Common myeloid progenitor, CD34-positive (primary cell): ENCODE data around the gene SNRPD1.
"Not testable (repeated sequence)": the region's sequence is repeated elsewhere in the genome, so short reads cannot be mapped to it uniquely, and the experiment has no call there.

Experiments
- CTCF ChIA-PET: fragments of 350-600 bp; sonication (Branson Sonifier 250); formaldehyde crosslinking; loops from one replicate; lab custom pipeline; 2021; ENCODE audit warnings: antibody characterized with exemption; lab: Charles Lee
- POLR2A ChIA-PET: fragments of 350-600 bp; sonication (Branson Sonifier 250); formaldehyde crosslinking; loops from one replicate; lab custom pipeline; 2021; ENCODE audit warnings: antibody characterized with exemption; lab: Charles Lee
- DNase-seq, 3 donors: peaks; one replicate each; pipeline versions ENCODE4 v3.0.0 to v3.0.0-alpha.2; 2013
- H3K27ac ChIP-seq, 2 experiments: 1 replicate in 1 of 2; 2 replicates in 1 of 2; pipeline ENCODE4 v1.7.0; 2013; ENCODE audit warnings: inconsistent platforms in 2 of 2, low read length in 2 of 2, mild to moderate bottlenecking in 2 of 2, low read depth in 1 of 2, moderate library complexity in 1 of 2; ENCODE audit not compliant: severe bottlenecking in 2 of 2, insufficient read depth in 1 of 2, poor library complexity in 1 of 2
- H3K27me3 ChIP-seq, 5 experiments: replicated peaks in 2 of 5; 1 replicate in 3 of 5; 2 replicates in 2 of 5; pipeline versions ENCODE4 v1.6.1 to v1.7.0; 2013; ENCODE audit warnings: low read length in 4 of 5, mild to moderate bottlenecking in 2 of 5, moderate library complexity in 2 of 5, inconsistent platforms in 1 of 5; ENCODE audit not compliant: insufficient read depth in 5 of 5, control insufficient read depth in 4 of 5
- H3K36me3 ChIP-seq, 4 experiments: 1 replicate in 2 of 4; 2 replicates in 2 of 4; pipeline versions ENCODE4 v1.6.1 to v1.7.0; 2013; ENCODE audit warnings: low read length in 3 of 4, control low read depth in 1 of 4, mild to moderate bottlenecking in 1 of 4; ENCODE audit not compliant: control insufficient read depth in 4 of 4, insufficient read depth in 4 of 4
- H3K4me1 ChIP-seq, 4 experiments: 1 replicate in 3 of 4; 2 replicates in 1 of 4; pipeline versions ENCODE4 v1.6.1 to v1.7.1; 2013; ENCODE audit warnings: low read length in 3 of 4, mild to moderate bottlenecking in 3 of 4, control low read depth in 1 of 4, inconsistent platforms in 1 of 4, moderate library complexity in 1 of 4; ENCODE audit not compliant: control insufficient read depth in 4 of 4, insufficient read depth in 4 of 4; ENCODE audit errors: control extremely low read depth in 1 of 4
- H3K4me3 ChIP-seq, 7 experiments: 1 replicate in 4 of 7; 2 replicates in 3 of 7; pipeline versions ENCODE4 v1.5.1 to v1.7.0; 2013; ENCODE audit warnings: mild to moderate bottlenecking in 7 of 7, low read length in 6 of 7, moderate library complexity in 6 of 7, inconsistent platforms in 2 of 7, low read depth in 2 of 7, control low read depth in 1 of 7; ENCODE audit not compliant: insufficient read depth in 4 of 7, control insufficient read depth in 1 of 7; ENCODE audit errors: extremely low read depth in 1 of 7
- H3K9me3 ChIP-seq, 5 experiments: 1 replicate in 4 of 5; 2 replicates in 1 of 5; pipeline versions ENCODE4 v1.6.1 to v1.7.1; 2013; ENCODE audit warnings: low read length in 4 of 5, mild to moderate bottlenecking in 2 of 5, inconsistent platforms in 1 of 5, low read depth in 1 of 5, moderate library complexity in 1 of 5; ENCODE audit not compliant: control insufficient read depth in 4 of 5, insufficient read depth in 2 of 5; ENCODE audit errors: control extremely low read depth in 1 of 5
- WGBS: methylation state at CpG from one replicate; pipeline ENCODE4 v1.1.5; 2013; ENCODE audit not compliant: insufficient coverage; 5-methylcytosine and 5-hydroxymethylcytosine counted together

SNRPD1 gene

GRCh38 chr18:21634588-21635199, 22.6 kb downstream of the SNRPD1 start:
- H3K36me3 ChIP-seq, result peaks cover 6 to 30% (median 22%) of the 10 kb centered on the region in 4 experiments
- 100% methylated on average over 1 of the region's 4 CpGs for WGBS

GRCh38 chr18:21636769-21637168, 24.7 kb downstream of the SNRPD1 start:
- ChIA-PET POLR2A (no interaction called here), CTCF (no interaction called here)
- no peak for DNase-seq
- Histone ChIP-seq H3K9me3 (no peaks in the 10 kb centered on the region), H3K27me3 (no peaks in the 10 kb centered on the region), H3K4me3 (no peak overlapping the region), H3K27ac (no peak overlapping the region), H3K36me3 (peaks cover 1 to 17% (median 9%) of the 10 kb centered on the region in 4 experiments), H3K4me1 (no peaks in the 10 kb centered on the region)
- 94% methylated on average over 13 of the region's 13 CpGs for WGBS

More at GRCh38 chr18:21634588-21635199, 22.6 kb downstream of the SNRPD1 start:
- H3K4me3 ChIP-seq, result no peak overlapping the region
- no peak for DNase-seq
- H3K27ac ChIP-seq, result no peak overlapping the region
- ChIA-PET CTCF (interaction anchor here (1.4 kb wide), 1 partner anchor 44 kb away, joined by 3 read pairs; no protein-coding TSS in a partner anchor), POLR2A (no interaction called here)
- H3K27me3 ChIP-seq, result no peaks in the 10 kb centered on the region
- no peaks in the 10 kb centered on the region for H3K9me3 ChIP-seq
- H3K4me1 ChIP-seq, result no peaks in the 10 kb centered on the region

GRCh38 chr18:21638822-21639221, 26.7 kb downstream of the SNRPD1 start:
- no peaks in the 10 kb centered on the region for H3K27me3 ChIP-seq
- WGBS, result 94% methylated on average over 3 of the region's 3 CpGs
- H3K36me3 ChIP-seq, result peaks cover 0 to 14% (median 7%) of the 10 kb centered on the region in 4 experiments
- no peaks in the 10 kb centered on the region for H3K4me1 ChIP-seq
- H3K9me3 ChIP-seq, result no peaks in the 10 kb centered on the region
- POLR2A ChIA-PET, result no interaction called here
- no peak overlapping the region for H3K27ac ChIP-seq
- no peak overlapping the region for H3K4me3 ChIP-seq
- DNase-seq, result no peak
- CTCF ChIA-PET, result no interaction called here

- not testable (repeated sequence) for DNase-seq, H3K27me3 ChIP-seq, H3K4me1 ChIP-seq, H3K4me3 ChIP-seq, H3K27ac ChIP-seq, H3K36me3 ChIP-seq, H3K9me3 ChIP-seq
- CTCF ChIA-PET, result interaction anchor here (0.7 to 1.0 kb wide), 2 partner anchors 8 to 10 kb away, joined by 3 read pairs; no protein-coding TSS in a partner anchor
- POLR2A ChIA-PET, result interaction anchor here (0.7 kb wide), 2 partner anchors 58 to 101 kb away, joined by 3 read pairs; no protein-coding TSS in a partner anchor
- WGBS, result 100% methylated on average over 3 of the region's 5 CpGs
Observed at GRCh38 chr18:21640375-21640774, 28.3 kb downstream of the SNRPD1 start.

DNA sequence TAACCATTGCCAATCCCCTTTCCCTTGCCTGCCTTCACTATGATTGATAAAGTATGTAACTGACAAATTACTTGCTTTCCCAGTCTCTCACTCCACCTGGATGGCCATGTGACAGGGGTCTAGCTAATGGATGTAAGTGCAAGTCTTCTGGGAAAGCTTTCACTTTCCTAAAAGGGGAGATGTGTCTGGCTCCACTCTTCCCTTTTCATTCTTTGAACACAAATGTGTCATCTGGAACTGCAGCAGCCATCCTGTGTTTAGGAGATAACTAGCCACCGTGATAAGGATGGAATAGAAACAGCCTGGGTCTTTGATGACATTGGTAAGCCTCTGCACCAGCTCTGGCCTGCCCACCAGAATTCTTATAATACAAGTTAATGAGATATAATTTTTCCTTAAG, 38.2 kb downstream of the SNRPD1 start:
- Histone ChIP-seq H3K4me3 (no peak overlapping the region), H3K36me3 (peaks cover 2 to 12% (median 9%) of the 10 kb centered on the region in 4 experiments), H3K27me3 (no peaks in the 10 kb centered on the region), H3K4me1 (no peaks in the 10 kb centered on the region), H3K9me3 (no peaks in the 10 kb centered on the region), H3K27ac (no peak overlapping the region)
- no peak for DNase-seq
- ChIA-PET CTCF (interaction anchor here (0.8 kb wide), 1 partner anchor 10 kb away, joined by 3 read pairs; no protein-coding TSS in a partner anchor), POLR2A (no interaction called here)
- WGBS, result no CpG with 5 or more reads among the region's 1 CpG

DNA sequence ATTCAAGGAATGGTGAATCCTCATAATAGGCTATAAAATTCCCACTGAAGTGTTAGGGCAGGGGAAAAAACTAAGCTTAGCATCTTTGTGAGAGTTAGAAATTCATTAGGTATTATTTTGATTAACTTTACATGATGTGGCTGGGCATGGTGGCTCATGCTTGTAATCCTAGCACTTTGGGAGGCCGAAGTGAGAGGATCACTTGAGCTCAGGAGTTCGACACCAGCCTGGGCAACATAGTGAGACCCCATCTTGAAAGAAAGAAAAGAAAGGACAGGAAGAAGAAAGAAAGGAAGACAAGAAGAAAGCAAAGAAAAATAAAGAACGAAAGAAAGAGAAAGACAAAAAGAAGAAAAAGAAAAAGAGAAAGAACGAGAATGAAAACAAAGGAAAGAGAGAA, 40.0 kb downstream of the SNRPD1 start:
- Histone ChIP-seq H3K36me3 (peaks cover 2 to 16% (median 13%) of the 10 kb centered on the region in 4 experiments), H3K27me3 (no peaks in the 10 kb centered on the region), H3K4me3 (no peak overlapping the region), H3K9me3 (no peaks in the 10 kb centered on the region), H3K27ac (no peak overlapping the region), H3K4me1 (no peaks in the 10 kb centered on the region)
- ChIA-PET POLR2A (no interaction called here), CTCF (interaction anchor here (1.1 to 1.5 kb wide), 3 partner anchors 9 to 28 kb away, joined by 3 read pairs; no protein-coding TSS in a partner anchor)
- 98% methylated on average over 4 of the region's 4 CpGs for whole genome bisulfite sequencing
- DNase-seq, result no peak

GRCh38 chr18:21653361-21653760, 41.2 kb downstream of the SNRPD1 start:
- POLR2A ChIA-PET, result no interaction called here
- H3K4me1 ChIP-seq, result no peaks in the 10 kb centered on the region
- H3K27ac ChIP-seq, result no peak overlapping the region
- H3K4me3 ChIP-seq, result no peak overlapping the region
- H3K36me3 ChIP-seq, result peaks cover 2 to 18% (median 14%) of the 10 kb centered on the region in 4 experiments
- 100% methylated on average over 1 of the region's 3 CpGs for WGBS
- H3K27me3 ChIP-seq, result no peaks in the 10 kb centered on the region
- CTCF ChIA-PET, result interaction anchor here (1.3 kb wide), 1 partner anchor 12 kb away, joined by 3 read pairs; no protein-coding TSS in a partner anchor
- no peaks in the 10 kb centered on the region for H3K9me3 ChIP-seq
- no peak for DNase-seq
